ENCODE data around the gene PAX9.

Gene PAX9

GRCh38 chr14:36718216-36718615 is 56.6 kb downstream of the PAX9 start:
- ChIA-PET POLR2A (no interaction called here), CTCF (no interaction called here)
- DNase-seq (ENCODE audit: extremely low spot score), result no peak
- TF ChIP-seq BHLHE40 (IDR thresholded peaks at IDR 0.05; ENCODE audit: borderline replicate concordance) (no peak), ARNT (IDR thresholded peaks at IDR 0.05) (no peak), SUZ12 (IDR thresholded peaks at IDR 0.05) (no peak), FOXA1 (IDR thresholded peaks at IDR 0.05) (no peak), TARDBP (IDR thresholded peaks at IDR 0.05) (no peak), HDGF (IDR thresholded peaks at IDR 0.05; ENCODE audit: borderline replicate concordance) (no peak), CTBP1 (IDR thresholded peaks at IDR 0.05; ENCODE audit: borderline replicate concordance) (no peak), ELF4 (IDR thresholded peaks at IDR 0.05) (no peak), LEF1 (IDR thresholded peaks at IDR 0.05; ENCODE audit: borderline replicate concordance) (no peak), L3MBTL2 (conservative IDR thresholded peaks at IDR 0.05) (no peak), SP1 (IDR thresholded peaks at IDR 0.05) (no peak), FOXM1 (IDR thresholded peaks at IDR 0.05; ENCODE audit: borderline replicate concordance) (no peak), ZNF384 (IDR thresholded peaks at IDR 0.05) (no peak), FOXK2 (IDR thresholded peaks at IDR 0.05) (no peak), NFRKB (IDR thresholded peaks at IDR 0.05) (no peak)
- TF ChIP-seq, protein P1, sequence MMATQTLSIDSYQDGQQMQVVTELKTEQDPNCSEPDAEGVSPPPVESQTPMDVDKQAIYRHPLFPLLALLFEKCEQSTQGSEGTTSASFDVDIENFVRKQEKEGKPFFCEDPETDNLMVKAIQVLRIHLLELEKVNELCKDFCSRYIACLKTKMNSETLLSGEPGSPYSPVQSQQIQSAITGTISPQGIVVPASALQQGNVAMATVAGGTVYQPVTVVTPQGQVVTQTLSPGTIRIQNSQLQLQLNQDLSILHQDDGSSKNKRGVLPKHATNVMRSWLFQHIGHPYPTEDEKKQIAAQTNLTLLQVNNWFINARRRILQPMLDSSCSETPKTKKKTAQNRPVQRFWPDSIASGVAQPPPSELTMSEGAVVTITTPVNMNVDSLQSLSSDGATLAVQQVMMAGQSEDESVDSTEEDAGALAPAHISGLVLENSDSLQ (IDR thresholded peaks at IDR 0.05), result no peak

DNA sequence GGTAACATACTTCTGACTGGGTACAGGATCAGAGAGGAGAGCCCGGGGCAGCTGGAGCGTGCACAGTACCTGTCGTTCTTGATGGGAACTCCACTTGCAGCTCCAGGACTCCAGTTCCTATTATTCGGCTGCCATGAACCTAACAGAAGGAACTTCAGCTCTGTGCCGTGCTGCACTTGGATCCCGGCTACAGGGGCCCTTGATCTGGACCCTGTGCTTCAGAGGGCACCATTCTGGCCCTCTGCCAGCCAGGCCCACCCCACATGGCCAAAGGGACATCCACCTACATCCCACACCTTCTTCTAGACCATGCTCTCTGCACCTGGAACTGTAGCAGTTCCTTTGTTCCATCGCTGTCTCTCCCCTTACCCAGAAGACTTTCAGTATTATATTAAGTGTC is 58.2 kb downstream of the PAX9 start:
- TF ChIP-seq SUZ12 (IDR thresholded peaks at IDR 0.05) (no peak), SP1 (IDR thresholded peaks at IDR 0.05) (no peak), ELF4 (IDR thresholded peaks at IDR 0.05) (no peak), FOXK2 (IDR thresholded peaks at IDR 0.05) (no peak), L3MBTL2 (conservative IDR thresholded peaks at IDR 0.05) (no peak), NFRKB (IDR thresholded peaks at IDR 0.05) (no peak), FOXA1 (IDR thresholded peaks at IDR 0.05) (no peak), ARNT (IDR thresholded peaks at IDR 0.05) (no peak), ZNF384 (IDR thresholded peaks at IDR 0.05) (no peak), FOXM1 (IDR thresholded peaks at IDR 0.05; ENCODE audit: borderline replicate concordance) (no peak), BHLHE40 (IDR thresholded peaks at IDR 0.05; ENCODE audit: borderline replicate concordance) (no peak), LEF1 (IDR thresholded peaks at IDR 0.05; ENCODE audit: borderline replicate concordance) (no peak), TARDBP (IDR thresholded peaks at IDR 0.05) (no peak)
- TF ChIP-seq, protein P1 (IDR thresholded peaks at IDR 0.05), result no peak
- no peak for DNase-seq (ENCODE audit: extremely low spot score)
- ChIA-PET CTCF (interaction anchor here (1.5 kb wide), 1 partner anchor 28 kb away, joined by 3 read pairs; no protein-coding TSS in a partner anchor), POLR2A (no interaction called here)

GRCh38 chr14:36720657-36721056 is 59.0 kb downstream of the PAX9 start:
- POLR2A ChIA-PET, result no interaction called here
- no peak for DNase-seq (ENCODE audit: extremely low spot score)
- TF ChIP-seq CTBP1 (IDR thresholded peaks at IDR 0.05; ENCODE audit: borderline replicate concordance) (no peak), L3MBTL2 (conservative IDR thresholded peaks at IDR 0.05) (no peak)
- CTCF ChIA-PET, result interaction anchor here (1.5 kb wide), 1 partner anchor 27 kb away, joined by 3 read pairs; no protein-coding TSS in a partner anchor

DNA sequence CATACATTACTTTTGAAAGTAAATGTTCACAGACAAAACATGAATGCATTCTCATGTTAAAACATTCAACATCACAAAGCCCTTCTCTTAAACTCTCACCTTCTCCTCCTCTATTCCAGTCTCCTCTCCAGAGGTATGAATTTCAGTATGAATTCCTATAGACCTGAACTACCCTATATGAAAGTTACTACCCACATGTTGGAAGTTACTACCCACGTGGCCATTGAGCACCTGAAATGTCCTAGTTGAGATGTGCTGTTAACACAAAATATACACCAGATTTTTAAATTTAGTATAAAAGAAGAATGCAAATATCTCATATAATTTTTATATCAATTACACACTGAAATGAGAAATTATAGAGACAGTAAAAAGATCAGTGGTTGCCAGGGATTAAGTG is 60.2 kb downstream of the PAX9 start:
- POLR2A ChIA-PET, result no interaction called here
- CTCF ChIA-PET, result no interaction called here
- DNase-seq (ENCODE audit: extremely low spot score), result no peak
- TF ChIP-seq NFRKB (IDR thresholded peaks at IDR 0.05), result no peak
- no peak for TF ChIP-seq FOXM1 (IDR thresholded peaks at IDR 0.05; ENCODE audit: borderline replicate concordance)
- no peak for TF ChIP-seq CTBP1 (IDR thresholded peaks at IDR 0.05; ENCODE audit: borderline replicate concordance)
- no peak for TF ChIP-seq ELF4 (IDR thresholded peaks at IDR 0.05)
- no peak for TF ChIP-seq ARNT (IDR thresholded peaks at IDR 0.05)
- TF ChIP-seq, protein P1 (IDR thresholded peaks at IDR 0.05), result no peak
- no peak for TF ChIP-seq HDGF (IDR thresholded peaks at IDR 0.05; ENCODE audit: borderline replicate concordance)
- TF ChIP-seq TARDBP (IDR thresholded peaks at IDR 0.05), result no peak
- no peak for TF ChIP-seq LEF1 (IDR thresholded peaks at IDR 0.05; ENCODE audit: borderline replicate concordance)
- TF ChIP-seq L3MBTL2 (conservative IDR thresholded peaks at IDR 0.05), result no peak

GRCh38 chr14:36723530-36723929 is 61.9 kb downstream of the PAX9 start:
- ChIA-PET POLR2A (interaction anchor here (0.8 kb wide), 1 partner anchor 9 kb away, joined by 4 read pairs; no protein-coding TSS in a partner anchor), CTCF (interaction anchor here (0.7 kb wide), 1 partner anchor 24 kb away, joined by 3 read pairs; no protein-coding TSS in a partner anchor)
- TF ChIP-seq SUZ12 (IDR thresholded peaks at IDR 0.05) (no peak), SP1 (IDR thresholded peaks at IDR 0.05) (no peak), NFRKB (IDR thresholded peaks at IDR 0.05) (no peak), TARDBP (IDR thresholded peaks at IDR 0.05) (no peak), FOXA1 (IDR thresholded peaks at IDR 0.05) (no peak), ARNT (IDR thresholded peaks at IDR 0.05) (no peak), L3MBTL2 (conservative IDR thresholded peaks at IDR 0.05) (no peak), BHLHE40 (IDR thresholded peaks at IDR 0.05; ENCODE audit: borderline replicate concordance) (no peak), FOXK2 (IDR thresholded peaks at IDR 0.05) (no peak), HDGF (IDR thresholded peaks at IDR 0.05; ENCODE audit: borderline replicate concordance) (no peak), CTBP1 (IDR thresholded peaks at IDR 0.05; ENCODE audit: borderline replicate concordance) (no peak), ZNF384 (IDR thresholded peaks at IDR 0.05) (no peak), FOXM1 (IDR thresholded peaks at IDR 0.05; ENCODE audit: borderline replicate concordance) (no peak), ELF4 (IDR thresholded peaks at IDR 0.05) (no peak)
- TF ChIP-seq, protein P1 (IDR thresholded peaks at IDR 0.05), result no peak
- no peak for DNase-seq (ENCODE audit: extremely low spot score)

Measured in HEK293T (cell line).